GM23338 (cell line): ENCODE results near the gene PTGIR.

Source experiments
- CREB1 ChIP-seq: fragments of 250-450 bp; sonication (Bioruptor Pico); IDR thresholded peaks from 2 replicates; pipeline ENCODE4 v1.5.0; 2020; ENCODE audit warnings: low read depth, mild to moderate bottlenecking, moderate library complexity
- CTCF ChIP-seq, 2 experiments: fragments of 200-600 bp in 1 of 2; sonication (generic) in 1 of 2; conservative IDR thresholded peaks; 2 replicates each; pipeline versions ENCODE4 v1.5.1 to v1.6.1; 2016 to 2017; ENCODE audit warnings: antibody characterized with exemption in 2 of 2, low read depth in 2 of 2, mild to moderate bottlenecking in 2 of 2, moderate library complexity in 1 of 2
- EZH2 ChIP-seq: fragments of 200-600 bp; sonication (generic); IDR thresholded peaks from one replicate; pipeline ENCODE4 v1.8.0; 2017; ENCODE audit warnings: antibody characterized with exemption, mild to moderate bottlenecking, low read depth; ENCODE audit not compliant: unreplicated experiment
- EZH2phosphoT487 ChIP-seq: fragments of 200-600 bp; sonication (generic); IDR thresholded peaks from one replicate; pipeline ENCODE4 v1.8.1; 2018; ENCODE audit warnings: antibody characterized with exemption; ENCODE audit not compliant: unreplicated experiment
- ZNF114 ChIP-seq: fragments of 250-450 bp; sonication (Bioruptor Pico); IDR thresholded peaks from 2 replicates; pipeline ENCODE4 v1.5.0; 2020; ENCODE audit warnings: mild to moderate bottlenecking, moderate library complexity

- TF ChIP-seq CREB1 (CRISPR knock-in tag) (no peak), CTCF (conservative IDR thresholded peaks at IDR 0.05; ENCODE audit: low read depth in 2 of 2) (no peak), ZNF114 (CRISPR knock-in tag) (no peak), EZH2phosphoT487 (no peak), EZH2 (no peak)
These were observed 11.3 kb upstream of the PTGIR start, which contains the start of gene GNG8 for GRCh38 chr19:46635920-46636761.
